Adipose tissue (tissue), 3 donors: ENCODE results near the gene C1orf21. TPM values are rescaled to one million over a fixed set of nuclear protein-coding genes. Genes with fewer than 3 reads are reported as not detected.

ENCODE experiments used
- H3K27ac ChIP-seq: one replicate; pipeline ENCODE4 v1.5.1; 2013; ENCODE audit warnings: low read depth, low read length
- WGBS, 3 donors: extraction: QIAGEN DNeasy Blood & Tissue Kit; methylation state at CpG; one replicate each; pipeline ENCODE4 v1.1.7; 2013; 5-methylcytosine and 5-hydroxymethylcytosine counted together
- polyA plus RNA-seq, 3 donors: library from polyadenylated mRNA; stranded (reverse); fragments of 200-250 nt; gene quantifications; one replicate each; pipeline ENCODE4 v1.2.3, GENCODE V29; 2013
- donor health status: healthy with polysubstance abuse.
- donor health status: Bipolar disorder and iron deficiency.
- donor health status: healthy.

C1orf21 gene
- polyA plus RNA-seq, 3 donors: 5.5 to 86.3 (median 24.1) TPM

GRCh38 chr1:184405094-184405800, 18.4 kb downstream of the C1orf21 start:
- WGBS, 3 donors: 70 to 79% (median 73%) methylated on average over 4 of the region's 4 CpGs
- no peak overlapping the region for H3K27ac ChIP-seq

DNA sequence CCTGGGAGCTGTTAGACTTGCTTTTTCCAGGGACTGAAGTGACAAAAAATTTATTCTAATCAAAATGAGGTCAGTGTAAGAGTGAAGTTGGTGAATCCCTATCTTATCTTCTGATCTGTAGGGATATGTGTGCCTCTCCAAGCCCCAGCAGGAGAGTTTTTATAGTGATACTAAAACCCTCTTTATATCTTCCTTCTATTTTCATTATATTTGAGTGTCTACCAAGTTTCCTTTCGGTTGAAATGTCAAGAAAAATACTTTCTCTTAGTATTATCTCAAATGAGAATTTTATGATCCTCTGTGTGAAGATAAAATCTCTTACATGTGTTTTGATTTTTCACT, 18.9 kb downstream of the C1orf21 start:
- no peak overlapping the region for H3K27ac ChIP-seq

GRCh38 chr1:184406479-184406878, 19.6 kb downstream of the C1orf21 start:
- H3K27ac ChIP-seq: no peak overlapping the region

More for the DNA sequence above, 18.9 kb downstream of the C1orf21 start:
- WGBS, 3 donors: 52 to 84% (median 61%) methylated on average over 1 of the region's 1 CpG

DNA sequence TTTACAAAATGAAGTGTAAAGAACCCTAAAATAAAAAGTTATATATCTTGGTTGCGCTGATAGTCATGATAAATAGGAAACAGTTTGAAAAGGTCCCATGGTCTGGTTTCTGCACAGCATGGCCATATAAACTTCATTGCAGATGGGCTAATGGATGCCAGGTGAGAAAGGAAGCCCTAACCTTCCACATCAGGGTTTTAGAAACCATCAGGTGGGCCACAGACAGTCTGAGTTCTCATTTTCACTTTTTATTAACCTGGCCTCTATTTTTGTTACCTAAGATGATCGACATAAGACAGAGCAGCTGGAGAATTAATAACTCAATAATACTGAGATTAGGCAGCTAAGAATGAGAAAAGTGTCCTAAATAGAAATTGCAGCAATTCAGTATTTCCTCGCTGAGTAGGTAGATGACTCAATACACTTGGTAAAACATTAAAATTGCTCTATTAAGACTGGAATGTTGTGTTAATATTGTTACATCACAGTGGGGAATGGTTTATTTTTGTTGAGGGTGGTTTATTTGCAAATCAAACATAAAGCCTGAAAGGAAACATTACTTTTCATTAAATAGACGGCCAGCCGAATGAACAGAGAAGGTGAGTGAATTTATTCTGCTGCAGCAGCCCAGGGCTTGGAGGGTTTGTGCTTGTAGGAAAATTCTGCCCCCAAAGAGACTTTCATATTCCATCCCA, 21.1 kb downstream of the C1orf21 start:
- no peak overlapping the region for H3K27ac ChIP-seq
- 56 to 76% (median 61%) methylated on average over 5 of the region's 5 CpGs for WGBS, 3 donors

- 77 to 96% (median 84%) methylated on average over 2 of the region's 2 CpGs for WGBS, 3 donors
- H3K27ac ChIP-seq: no peak overlapping the region
Measured at GRCh38 chr1:184408580-184408979, 21.8 kb downstream of the C1orf21 start.

DNA sequence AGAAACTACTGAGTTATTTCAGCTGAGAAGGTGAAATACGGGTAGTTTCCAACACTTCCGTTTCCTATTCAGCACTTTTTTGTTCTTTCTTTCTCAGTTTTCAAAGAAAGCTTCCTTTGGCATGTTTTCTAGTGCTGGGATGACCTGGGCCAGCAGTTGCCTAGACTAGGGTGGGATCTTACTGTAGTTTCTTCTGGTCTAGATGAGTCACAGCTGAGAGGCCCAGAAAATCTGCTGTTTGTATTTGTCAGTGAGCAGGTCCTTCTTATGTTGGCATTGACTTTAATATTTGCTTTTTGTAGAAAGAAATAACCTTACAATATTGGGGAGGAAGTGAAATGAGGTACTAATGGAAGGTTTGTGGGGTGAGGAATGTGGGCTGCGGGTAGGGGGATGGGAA, 22.2 kb downstream of the C1orf21 start:
- 61 to 78% (median 73%) methylated on average over 3 of the region's 3 CpGs for WGBS, 3 donors
- H3K27ac ChIP-seq: no peak overlapping the region

- H3K27ac ChIP-seq: no peak overlapping the region
- WGBS, 3 donors: 96 to 100% (median 98%) methylated on average over 1 of the region's 1 CpG
Measured at GRCh38 chr1:184412472-184412871, 25.6 kb downstream of the C1orf21 start.

DNA sequence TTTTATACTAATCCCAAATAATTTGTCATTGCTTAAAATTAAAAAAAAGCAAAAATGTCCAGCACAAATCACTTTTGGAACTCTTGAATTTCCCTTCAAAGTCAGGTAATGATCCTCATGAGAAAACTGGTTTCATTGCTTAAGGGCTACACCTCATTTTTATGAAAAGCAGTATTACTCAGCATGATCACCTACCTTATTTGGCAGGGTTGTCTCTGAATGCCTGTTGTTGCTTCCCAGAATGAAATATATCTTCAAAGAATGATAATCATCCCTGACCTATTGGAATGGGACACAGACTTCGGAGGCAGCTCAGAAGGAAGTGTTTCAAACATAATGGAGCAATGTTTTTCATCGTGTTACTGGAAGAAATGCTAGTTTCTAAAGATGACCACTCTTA, 29.7 kb downstream of the C1orf21 start:
- no peak overlapping the region for H3K27ac ChIP-seq
- WGBS, 3 donors: 42 to 85% (median 81%) methylated on average over 2 of the region's 2 CpGs

GRCh38 chr1:184416946-184417345, 30.1 kb downstream of the C1orf21 start:
- no peak overlapping the region for H3K27ac ChIP-seq
- WGBS, 3 donors: 73 to 78% (median 77%) methylated on average over 3 of the region's 3 CpGs

- 98 to 100% (median 100%) methylated on average over 1 of the region's 1 CpG for WGBS, 3 donors
- H3K27ac ChIP-seq: no peak overlapping the region
Measured at GRCh38 chr1:184417916-184418315, 31.1 kb downstream of the C1orf21 start.

GRCh38 chr1:184418652-184419349, 32.0 kb downstream of the C1orf21 start:
- 40 to 83% (median 47%) methylated on average over 4 of the region's 4 CpGs for WGBS, 3 donors
- no peak overlapping the region for H3K27ac ChIP-seq

DNA sequence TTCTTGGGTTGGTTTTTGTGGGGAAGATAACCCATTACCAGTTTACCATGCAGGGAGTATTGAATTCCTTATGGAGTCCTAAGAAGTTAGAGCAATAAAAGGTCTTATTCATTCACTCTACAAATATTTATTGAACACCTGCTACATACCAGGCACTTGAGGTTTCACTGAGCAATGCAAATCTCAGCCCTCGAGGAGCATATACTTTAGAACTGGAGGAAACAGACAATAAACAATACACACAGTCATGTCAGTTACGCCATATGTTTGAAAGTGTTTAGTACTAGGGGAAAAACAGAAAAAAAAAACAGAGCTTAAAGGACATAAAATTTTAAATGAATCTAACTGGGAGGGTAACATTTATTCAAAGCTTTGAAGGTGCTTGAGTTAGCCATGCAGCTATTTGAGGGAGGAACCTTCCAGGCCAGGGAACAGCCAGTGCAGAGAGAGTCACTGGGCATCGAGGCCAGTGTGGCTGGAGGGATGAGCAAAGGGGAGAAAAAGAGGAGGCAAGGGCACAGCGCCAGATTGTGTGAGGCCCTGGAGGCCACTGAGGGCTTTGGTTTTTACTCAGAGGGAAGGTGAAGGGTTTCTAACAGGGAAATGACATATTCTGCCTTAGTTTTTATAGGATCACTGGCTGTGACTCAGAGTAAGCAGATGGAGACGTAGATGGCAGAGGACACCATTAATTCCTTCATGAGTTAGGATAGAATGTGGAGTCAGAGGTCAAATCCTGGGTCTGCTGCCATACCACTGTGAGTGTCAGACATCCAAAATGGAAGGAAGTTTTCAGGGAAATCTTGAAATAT, 32.7 kb downstream of the C1orf21 start:
- WGBS, 3 donors: 74 to 86% (median 81%) methylated on average over 5 of the region's 5 CpGs

GRCh38 chr1:184422490-184423233, 35.8 kb downstream of the C1orf21 start:
- no peak overlapping the region for H3K27ac ChIP-seq

More for the DNA sequence above, 32.7 kb downstream of the C1orf21 start:
- no peak overlapping the region for H3K27ac ChIP-seq

GRCh38 chr1:184423649-184424048, 36.8 kb downstream of the C1orf21 start:
- no peak overlapping the region for H3K27ac ChIP-seq
- 68 to 94% (median 73%) methylated on average over 2 of the region's 2 CpGs for WGBS, 3 donors

More at GRCh38 chr1:184422490-184423233, 35.8 kb downstream of the C1orf21 start:
- WGBS, 3 donors: 79 to 83% (median 82%) methylated on average over 9 of the region's 9 CpGs

DNA sequence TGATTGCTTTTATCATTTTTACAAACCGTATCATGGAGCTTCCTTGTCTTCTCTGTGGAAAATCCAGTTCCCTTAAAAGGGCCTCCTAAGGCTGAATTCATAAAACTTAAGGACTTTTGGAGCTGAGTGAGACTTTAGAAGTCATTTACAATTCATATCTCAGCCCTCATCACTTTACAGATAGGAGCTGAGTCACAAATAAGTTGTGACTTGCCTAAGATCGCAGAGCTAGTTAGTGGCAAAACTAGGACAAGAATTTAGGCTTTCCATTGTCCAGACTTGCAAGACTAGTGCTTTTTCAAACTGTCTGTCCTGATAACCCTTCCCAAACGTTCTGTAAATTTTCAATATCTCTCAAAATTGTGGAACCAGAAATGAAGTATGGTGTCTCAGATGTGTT, 37.3 kb downstream of the C1orf21 start:
- WGBS, 3 donors: 61 to 77% (median 72%) methylated on average over 3 of the region's 3 CpGs
- no peak overlapping the region for H3K27ac ChIP-seq

- H3K27ac ChIP-seq: no peak overlapping the region
- WGBS, 3 donors: 67 to 76% (median 75%) methylated on average over 2 of the region's 2 CpGs
Measured at GRCh38 chr1:184424945-184425344, 38.1 kb downstream of the C1orf21 start.

- 62 to 84% (median 63%) methylated on average over 7 of the region's 7 CpGs for WGBS, 3 donors
- H3K27ac ChIP-seq: no peak overlapping the region
Measured at GRCh38 chr1:184425449-184426277, 38.8 kb downstream of the C1orf21 start.
